MM.1S (cell line): Measurements from ENCODE around the gene FIG4.

ENCODE experiments used
- CTCF ChIP-seq: fragments of 300-600 bp; sonication (generic); IDR thresholded peaks from 2 replicates; pipeline ENCODE4 v1.5.1; 2016; ENCODE audit warnings: antibody characterized with exemption, low read length, mixed read lengths
- EZH2phosphoT487 ChIP-seq: fragments of 300-600 bp; sonication (generic); IDR thresholded peaks from 2 replicates; pipeline ENCODE4 v1.6.1; 2018; ENCODE audit warnings: antibody characterized with exemption, low read length

GRCh38 chr6:109701774-109702173 is 10.7 kb downstream of the FIG4 start:
- TF ChIP-seq CTCF (no peak), EZH2phosphoT487 (no peak)
